T-helper 1 cell (primary cell): ENCODE data around the gene CRYBG3.
A peak's percentile ranks its signal among the peaks of the same experiment; 100 is the strongest.

Experiments used
- DNase-seq, 5 donors: peaks; one replicate each; pipeline ENCODE4 v3.0.0-alpha.2; 2012 to 2020

The CRYBG3 gene

DNA sequence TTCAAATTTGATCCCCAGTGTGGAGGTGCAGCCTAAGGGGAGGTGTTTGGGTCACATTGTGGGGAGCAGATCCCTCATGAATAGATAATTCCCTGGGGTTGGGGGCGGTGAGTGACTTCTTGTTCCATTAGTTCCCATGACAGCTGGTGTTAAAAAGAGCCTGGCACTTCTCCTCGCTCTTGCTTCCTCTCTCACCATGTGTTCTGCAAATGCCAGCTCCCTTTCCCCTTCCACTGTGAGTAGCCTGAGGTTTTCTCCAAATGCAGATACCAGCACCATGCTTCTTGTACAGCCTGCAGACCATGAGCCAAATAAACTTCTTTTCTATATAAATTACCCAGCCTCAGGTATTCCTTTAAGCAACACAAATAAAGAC lies 127.3 kb downstream of the CRYBG3 start:
- no peak for DNase-seq

DNA sequence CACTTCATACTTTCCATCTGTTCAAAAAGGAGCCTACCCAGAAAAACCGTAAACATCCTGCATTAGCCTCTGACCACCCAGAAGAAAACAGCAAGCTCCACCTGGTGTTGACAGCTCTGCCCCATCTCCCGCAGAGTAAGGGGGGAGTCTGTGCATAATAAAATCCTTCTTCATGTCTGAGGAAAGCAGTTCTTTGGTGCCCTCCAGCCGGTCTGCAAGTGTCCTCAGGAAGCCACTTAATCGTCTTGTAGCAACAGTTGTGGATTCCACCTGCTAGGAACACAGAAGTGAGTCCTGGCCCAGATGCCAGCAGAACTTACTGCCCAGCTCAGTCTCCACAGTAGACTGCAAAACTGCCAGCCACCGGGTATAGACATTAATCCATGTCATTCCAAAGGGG lies 127.9 kb downstream of the CRYBG3 start:
- DNase-seq = no peak

DNA sequence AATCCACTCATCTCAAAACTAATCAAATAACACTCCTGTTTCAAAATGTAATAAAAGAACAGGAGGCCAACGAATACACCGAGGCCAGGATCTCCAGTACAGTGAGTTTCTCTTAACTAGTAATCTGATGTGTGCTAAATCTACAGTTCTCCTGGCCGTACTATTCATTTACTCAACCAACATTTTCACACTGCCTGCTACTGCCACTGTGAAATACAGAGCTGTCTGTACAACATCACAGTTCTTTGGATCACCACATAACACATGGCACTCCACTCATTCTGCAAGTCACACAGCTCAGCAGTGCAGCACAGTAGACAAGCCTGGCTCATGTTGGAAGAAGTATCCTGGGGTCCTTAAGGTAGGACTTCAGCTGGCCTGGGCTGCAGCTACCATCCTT lies 128.5 kb downstream of the CRYBG3 start:
- no peak for DNase-seq

DNA sequence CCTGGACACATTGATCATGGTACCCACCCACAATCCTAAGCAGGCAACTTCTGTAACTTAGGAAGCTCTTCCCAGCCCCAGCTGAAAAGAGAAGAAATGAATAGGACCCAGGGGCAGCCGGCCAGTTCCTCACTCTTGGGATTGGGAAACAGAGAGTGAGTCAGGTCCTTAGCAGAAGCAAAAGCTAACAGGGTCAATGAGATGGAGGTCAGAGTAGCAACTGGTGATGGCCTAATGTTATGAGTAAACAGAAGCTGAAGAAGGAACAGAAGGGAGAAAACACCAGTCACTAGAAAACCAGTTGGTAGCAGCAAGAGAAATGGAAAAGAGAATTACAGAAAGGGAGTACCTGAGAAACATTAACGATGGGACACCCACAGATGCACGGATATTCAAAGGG lies 130.5 kb downstream of the CRYBG3 start:
- no peak for DNase-seq

DNA sequence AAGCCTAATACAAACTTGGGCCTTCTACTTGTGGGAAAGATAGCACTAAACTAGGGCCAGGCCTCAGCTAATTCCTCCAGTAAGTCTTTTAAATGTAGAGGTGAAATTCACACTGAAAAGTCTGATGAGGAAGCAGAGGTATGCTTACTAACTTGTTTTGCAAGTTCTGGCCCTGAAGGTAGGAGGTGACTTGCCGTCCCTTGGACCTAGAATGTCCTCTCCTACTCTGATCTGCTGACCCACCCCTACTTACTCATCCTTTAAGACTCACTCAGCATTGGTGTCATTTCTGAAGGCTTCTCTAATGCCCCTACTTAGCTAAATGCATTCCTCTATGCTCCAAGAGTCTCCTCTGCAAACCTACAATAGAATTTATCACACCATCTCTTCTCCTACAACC lies 131.1 kb downstream of the CRYBG3 start:
- no peak for DNase-seq

DNA sequence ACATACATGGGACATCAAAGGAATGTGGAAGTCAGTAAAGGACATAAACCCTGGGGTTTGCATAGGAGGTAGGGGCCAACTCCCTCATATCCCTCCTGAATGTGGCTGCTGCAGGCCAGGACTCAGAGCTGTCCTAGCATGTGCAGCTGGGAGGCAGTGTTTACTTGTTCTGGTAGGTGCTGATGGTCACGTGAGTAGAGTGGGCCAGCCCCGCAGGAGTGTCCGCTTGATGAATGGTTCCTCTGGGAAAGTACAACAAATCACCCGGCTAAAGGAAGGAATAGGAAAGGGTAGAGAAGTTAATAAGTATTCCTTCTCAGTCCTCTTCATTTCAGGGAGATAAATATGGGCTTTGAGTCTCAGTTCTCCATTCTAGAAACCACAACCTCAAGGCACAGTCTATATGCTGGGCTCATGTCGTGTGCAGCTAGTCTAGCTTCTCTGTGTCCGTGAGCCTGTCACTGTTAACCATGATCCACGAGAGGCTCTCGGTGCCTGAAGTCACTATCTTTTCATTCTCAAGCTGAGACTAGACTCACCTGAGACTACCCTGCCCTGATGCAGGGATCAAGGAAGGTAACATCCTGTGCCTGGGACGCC lies 132.5 kb downstream of the CRYBG3 start:
- DNase-seq = no peak

DNA sequence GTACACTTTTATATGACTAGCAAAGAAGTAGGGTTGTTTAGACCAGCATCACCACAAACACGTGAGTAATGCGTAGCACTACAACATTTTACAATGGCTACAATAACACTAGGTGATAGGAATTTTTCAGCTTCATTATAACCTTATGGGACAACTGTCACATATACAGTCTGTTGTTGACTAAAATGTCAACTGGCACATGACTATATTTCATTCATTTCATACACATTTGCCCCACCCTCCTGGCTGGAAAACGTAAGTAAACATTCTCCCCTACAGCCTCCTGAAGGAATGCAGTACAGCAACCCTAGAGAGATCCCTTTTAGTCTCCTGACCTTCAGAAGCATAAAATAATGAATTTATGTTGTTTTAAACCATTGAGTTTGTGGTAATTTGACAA lies 134.2 kb downstream of the CRYBG3 start:
- no peak for DNase-seq

DNA sequence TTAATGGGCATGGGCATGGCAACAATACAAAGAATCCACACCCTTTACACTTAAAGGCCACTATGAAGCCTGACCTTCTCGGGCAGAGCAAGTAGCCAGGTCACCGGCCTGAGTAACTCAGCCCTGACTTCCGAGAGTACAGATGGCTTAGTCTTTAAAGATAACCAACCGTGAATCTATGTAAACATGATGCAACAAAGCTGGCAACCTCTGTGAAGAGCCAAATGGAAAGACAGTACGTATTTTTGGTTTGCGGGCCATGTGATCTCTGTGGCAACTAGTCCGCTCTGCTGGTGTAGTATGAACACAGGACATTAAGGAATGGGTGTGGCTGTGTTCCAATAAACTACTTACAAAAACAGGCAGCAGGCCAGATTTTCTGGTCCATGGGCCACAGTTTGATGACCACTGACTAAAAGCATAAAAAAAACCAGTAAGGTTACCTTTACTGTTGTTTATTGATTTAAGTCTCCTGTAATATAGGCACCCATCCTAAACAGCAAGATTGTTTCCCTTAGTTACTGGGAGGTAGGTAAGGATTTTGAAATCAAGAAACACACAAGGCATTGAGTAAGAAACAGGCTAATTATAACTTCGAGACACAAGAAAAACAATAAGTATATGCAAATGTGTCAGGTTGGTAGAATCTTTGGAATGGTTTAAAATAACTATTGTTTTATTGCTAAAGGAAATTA lies 136.0 kb downstream of the CRYBG3 start:
- DNase-seq = no peak

DNA sequence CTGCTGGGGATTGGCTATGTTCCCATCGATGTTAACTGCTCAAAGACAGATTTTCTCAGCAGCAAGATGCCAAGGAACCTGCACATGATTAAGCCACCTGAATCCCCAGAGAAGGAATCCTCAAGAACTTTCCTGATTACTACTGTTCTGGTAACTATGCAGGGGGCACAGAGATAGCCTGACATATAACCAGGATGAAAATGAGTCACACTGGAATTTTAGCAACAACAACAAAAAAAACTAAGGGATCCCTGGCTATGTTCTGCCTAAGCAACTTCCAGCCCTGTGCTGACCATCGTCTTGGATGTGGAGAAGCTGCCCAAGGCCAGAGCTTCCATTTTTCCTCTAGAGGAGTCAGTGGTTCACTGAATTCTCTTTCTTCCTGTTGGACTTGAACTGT lies 136.6 kb downstream of the CRYBG3 start:
- no peak for DNase-seq

DNA sequence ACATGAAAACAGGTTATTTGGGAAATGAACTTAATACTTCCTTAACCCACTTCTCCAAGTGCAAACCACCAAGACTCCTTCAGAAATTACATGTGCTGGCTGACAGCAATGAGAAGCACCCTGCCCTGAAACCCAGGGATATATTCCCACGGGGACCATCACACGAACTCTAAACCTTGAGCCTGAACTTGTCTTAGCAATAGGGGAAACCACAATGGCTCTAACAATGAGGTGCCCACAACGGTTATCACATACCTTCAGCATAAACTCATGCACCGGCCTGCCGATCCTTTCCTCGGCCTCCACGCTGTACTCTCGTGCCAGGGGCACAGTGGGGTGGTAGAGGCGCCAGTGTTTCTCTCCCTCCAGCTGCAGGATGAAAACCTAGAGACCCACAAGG lies 137.0 kb downstream of the CRYBG3 start:
- no peak for DNase-seq

DNA sequence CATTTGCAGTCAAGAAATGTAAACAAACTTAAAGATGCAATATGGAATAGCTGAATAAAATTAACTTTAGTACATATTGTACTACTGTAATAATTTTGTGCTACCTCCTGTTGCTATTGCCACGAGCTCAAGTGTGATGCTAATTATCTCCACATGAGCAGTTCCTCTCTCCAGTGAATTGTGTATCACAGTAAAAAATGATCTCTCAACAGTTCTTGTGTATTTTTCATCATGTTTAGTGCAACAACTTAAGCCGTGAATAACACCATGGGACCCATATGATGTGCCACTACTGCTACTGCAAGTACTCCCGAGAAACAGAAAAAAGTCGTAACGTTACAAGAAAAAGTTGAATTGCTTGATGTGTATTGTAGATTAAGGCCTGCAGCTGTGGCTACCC lies 138.1 kb downstream of the CRYBG3 start:
- no peak for DNase-seq

DNA sequence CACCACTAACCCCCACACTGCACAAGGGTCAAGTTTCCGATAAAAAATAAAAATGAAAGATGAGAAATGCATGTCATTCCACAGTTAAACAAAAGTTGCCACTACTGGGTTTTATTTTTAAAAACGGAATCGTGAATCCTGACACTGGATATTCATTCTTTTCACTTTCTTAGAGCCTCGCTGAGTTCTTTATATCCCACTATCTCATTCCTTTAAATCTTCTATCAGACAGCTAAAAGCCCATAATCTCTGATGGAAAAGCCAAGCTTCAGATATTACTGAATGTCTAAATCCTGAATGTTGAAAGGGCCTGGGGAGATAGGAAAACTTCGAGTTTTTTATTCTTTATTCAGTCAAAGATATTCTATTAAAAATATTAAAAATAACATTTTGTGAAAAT lies 138.7 kb downstream of the CRYBG3 start:
- DNase-seq = no peak

DNA sequence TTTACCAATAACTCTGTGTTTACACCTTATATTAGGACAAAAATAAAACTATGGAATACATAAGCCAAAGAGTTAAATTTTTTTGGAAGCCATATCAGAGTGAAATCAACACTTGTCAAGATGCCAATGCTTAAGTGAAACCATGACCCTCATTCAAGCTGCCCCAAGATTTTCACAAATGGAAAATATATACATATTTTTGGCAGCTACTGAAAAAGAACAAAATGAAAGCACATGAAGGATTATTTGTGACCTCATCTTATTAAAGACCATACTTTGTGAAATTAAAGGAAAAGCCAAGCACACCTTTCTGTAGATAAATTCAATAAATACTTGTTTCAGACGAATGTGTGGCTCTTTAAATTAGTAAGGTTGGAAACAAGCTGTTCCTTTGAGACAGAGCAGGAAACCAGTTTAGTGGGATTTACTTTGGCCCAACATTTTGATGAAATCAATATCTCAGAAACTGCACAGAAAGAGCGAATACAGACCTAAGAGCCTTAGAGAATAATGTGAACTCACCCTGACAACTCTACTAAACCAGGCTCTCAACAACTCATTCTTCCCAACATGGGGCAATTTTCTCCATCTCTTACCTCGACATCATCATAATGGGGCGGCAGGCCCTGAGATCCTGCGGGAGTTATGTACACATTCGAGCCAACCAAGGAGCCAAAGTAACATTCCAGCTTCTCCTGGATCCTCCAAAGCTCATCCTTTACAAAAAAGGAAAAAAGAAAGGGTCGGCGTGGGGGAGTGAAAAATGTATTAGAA lies 139.4 kb downstream of the CRYBG3 start:
- no peak for DNase-seq

DNA sequence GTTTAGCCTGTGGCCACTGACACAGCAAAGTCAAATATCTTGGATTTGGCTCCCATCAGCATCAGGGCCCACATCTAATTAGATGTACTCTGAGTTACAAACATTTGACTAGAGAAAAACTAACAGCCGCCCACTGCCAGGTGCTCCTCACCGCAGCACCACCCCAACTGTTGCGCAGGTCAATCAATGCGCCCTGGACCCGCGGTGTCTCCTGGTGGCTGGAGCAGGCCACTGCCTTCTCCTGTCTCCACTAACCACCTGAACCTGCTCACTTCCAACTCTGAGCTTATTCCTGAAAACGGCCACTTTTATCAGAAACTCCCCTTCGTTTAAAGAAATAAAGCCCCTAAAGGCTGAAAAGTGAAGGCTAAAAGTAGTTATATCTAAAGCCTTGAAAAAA lies 146.2 kb downstream of the CRYBG3 start:
- no peak for DNase-seq

DNA sequence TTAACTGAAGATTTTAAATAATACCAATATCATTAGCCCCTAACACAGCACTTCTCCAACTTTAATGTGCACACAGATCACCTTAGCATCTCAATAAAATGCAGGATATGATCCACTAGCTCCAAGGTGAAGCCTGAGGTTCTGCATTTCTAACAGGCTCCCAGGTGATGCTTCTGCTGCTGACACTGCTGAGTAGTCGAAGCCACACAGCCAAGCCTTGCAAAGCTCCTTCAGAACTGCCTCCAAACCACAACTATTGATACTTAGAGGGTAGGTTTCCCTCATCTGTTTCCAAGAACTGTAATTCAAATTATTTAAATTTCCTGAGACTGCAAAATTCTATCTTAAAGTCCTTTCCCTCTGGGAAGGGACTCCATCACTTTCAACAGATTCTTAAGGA lies 146.6 kb downstream of the CRYBG3 start:
- DNase-seq = peak in 1 of 5 donors; percentile 71

DNA sequence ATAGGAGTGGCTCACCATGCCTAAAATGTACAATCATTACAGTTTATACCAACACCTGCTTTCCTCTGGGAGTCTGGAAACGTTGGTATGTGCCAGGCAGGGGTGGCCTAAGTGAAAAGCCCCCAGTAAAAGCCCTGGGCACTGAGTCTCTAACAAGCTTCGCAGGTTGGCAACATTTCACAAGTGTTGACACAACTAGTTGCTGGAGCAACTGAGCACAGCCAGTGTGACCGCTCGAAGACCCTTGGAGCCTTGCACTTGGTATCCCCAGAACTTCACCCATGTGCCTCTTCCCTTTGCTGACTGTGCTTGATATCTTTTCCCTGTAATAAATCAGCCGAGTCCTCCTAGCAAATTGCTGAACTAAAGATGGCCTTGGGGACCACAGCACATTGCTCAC lies 147.7 kb downstream of the CRYBG3 start:
- no peak for DNase-seq

DNA sequence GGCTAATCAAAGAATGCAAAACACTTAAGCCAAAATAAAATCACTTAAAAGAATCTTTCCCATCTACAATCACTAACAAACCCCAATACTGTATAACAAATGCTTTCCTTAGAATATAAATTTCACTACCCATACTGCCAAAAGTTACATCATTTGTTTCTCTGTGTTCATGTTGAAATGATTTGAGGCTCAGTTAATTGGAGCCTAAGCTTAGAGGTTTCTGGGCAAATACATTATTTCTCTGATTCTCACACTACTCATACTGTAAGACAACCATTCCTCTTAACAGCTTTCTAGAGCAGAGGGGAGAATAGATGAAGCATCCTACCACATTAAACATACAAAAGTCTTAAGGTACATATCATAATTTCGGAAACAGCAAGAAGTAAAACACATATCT lies 148.3 kb downstream of the CRYBG3 start:
- peak in 1 of 5 donors; percentile 44 for DNase-seq

DNA sequence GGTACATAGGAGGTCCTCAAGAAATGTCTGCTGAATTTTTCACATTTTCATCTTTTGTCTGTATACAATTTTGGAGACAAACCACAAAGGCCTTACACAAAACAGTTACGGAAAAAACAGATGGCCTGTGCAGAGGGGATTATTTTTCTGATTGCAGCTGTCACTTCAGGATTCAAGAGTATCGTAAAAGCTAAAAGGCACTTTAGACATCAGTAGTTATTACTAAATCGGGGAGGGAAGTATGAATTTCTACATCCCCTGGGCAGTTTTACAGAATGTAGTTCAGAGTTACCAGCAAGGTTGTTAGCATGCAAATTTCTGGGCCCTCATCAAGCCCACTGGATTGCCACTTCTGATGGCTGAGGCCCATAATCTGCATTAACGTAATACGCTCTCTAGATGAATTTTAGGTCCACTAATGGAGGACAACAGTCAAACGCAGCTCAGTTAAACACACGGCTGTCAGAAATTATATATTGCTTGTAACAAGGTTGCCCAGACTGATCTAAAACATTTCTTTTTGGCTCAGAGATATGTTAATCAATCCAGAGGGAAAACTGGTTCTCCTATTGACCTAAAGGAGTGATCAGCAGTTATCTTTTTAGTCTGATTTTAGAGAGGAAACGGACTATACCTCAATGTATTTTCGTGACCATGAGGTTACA lies 149.3 kb downstream of the CRYBG3 start:
- DNase-seq = no peak

DNA sequence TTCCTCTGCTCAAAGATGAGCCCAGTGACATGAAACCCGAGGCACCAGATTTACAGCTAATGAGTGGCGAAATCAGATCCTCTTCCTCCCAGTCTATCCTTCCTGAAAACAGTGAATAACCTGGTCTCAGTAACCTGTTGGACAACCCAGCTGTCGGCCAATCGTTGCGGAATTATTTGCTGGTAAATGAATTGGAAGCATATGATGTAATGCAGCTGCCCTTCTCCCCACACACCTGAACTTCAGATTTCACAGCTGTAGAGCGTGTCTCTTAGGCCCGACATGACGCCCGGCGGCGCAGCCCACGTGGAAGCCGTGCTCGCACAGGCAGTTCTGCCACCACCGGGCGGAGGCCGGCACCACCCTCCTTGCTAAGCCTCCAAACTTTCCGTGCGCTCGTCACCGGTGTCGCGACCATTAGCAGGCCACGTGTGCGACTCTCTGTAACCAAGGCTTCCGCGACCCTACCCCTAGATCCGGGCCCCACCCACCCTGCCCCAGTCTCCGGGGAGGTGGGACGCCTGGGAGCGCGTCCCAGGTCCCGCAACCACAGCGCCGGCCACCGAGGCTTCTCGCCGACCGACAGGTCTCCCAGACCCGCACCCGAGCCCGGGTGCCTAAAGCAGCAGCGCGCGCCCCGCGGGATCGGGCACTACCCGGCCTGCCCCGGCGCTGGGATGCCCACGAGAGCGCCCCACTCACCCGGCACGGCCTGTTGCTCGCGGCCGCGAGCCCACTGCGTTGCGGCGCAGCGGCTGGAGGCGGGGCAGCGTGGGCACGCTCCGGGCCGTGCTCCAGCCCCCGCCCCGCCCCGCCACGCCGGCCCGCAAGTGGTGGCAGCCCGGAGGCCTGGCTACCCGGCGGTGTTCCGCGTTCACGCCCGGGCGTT lies 150.1 kb downstream of the CRYBG3 start, which contains the start of gene RIOX2:
Gene RIOX2, minus strand, starts transcription at position 753 of the 889 bp plus-strand sequence. CDS start 4,838 bp downstream, outside the sequence.
- peak; percentile 46 to 90 (median 64) for DNase-seq

DNA sequence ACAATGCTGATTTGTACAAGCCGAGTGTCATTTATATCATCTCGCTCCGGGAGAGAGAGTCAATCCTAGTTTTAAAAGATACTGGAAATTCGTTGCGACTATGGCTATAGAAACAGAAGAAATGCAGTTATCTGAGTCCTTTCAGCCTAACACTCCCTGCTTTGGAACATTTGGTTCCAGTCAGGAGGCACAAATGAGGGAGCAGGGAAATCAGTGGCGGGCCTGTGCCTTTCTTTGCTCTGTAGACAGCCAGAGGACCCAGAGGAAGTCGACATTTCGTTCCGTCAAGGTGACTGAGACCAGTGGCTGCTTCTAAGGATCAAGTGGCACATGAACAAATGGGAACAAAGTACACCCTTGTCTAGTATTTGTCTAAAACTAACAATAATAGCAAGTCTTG lies 151.2 kb downstream of the CRYBG3 start:
- no peak for DNase-seq

DNA sequence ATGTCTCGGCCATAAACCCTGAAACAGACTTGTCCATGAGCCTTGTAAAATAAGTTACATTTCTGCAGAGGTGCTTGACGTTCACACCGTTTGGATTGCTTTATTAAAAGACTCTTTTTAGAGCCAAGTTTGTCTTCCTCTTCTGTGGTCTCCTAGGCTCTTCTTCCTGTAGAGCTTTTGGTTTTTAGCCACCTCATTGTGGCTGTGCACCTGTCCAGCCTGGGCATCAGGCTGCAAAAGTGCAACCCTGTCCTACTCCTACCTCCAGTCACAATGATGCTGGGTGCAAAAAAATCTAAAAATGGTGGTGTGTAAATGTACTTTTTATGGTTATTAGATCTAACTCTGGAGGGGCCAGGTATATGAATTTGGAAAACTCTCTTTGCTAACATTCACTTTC lies 153.2 kb downstream of the CRYBG3 start:
- no peak for DNase-seq

DNA sequence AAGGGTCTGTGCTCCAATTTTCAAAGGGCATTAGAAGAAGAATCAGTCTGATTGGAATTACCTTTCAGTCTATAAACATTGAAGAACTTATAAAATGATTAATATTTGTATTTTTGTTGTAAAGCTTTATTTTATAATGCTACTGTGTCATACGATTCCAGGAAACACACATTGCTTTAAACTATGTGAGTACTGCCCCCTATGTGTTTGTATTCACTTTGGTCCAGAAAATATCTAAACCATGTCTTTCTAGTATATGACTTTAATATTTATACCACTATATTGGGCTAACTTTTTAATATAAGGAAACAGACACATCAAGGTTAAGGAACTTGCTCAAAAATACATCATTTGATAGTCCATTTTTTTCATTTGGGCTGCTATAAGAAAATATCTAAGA lies 153.7 kb downstream of the CRYBG3 start:
- DNase-seq = no peak
